Hepatocyte (in vitro differentiated cells): ENCODE results near the gene ARHGAP26. TPM values are rescaled to one million over a fixed set of nuclear protein-coding genes. Genes with fewer than 3 reads are reported as not detected.

Experiments used
- DNase-seq: peaks from one replicate; pipeline ENCODE4 v3.0.0-alpha.2; 2016; ENCODE audit warnings: low spot score
- H2AFZ ChIP-seq: fragments of 200-600 bp; sonication (generic); 2 replicates; pipeline ENCODE4 v1.6.0; 2016; ENCODE audit warnings: antibody characterized with exemption, mild to moderate bottlenecking
- H3K27ac ChIP-seq: fragments of 200-600 bp; sonication (generic); 2 replicates; pipeline ENCODE4 v1.5.1; 2016; ENCODE audit warnings: mild to moderate bottlenecking
- H3K27me3 ChIP-seq: fragments of 200-600 bp; sonication (generic); 2 replicates; pipeline ENCODE4 v1.6.1; 2016
- H3K36me3 ChIP-seq: fragments of 200-600 bp; sonication (generic); replicated peaks from 2 replicates; pipeline ENCODE4 v1.5.1; 2016; ENCODE audit warnings: low read depth; ENCODE audit not compliant: insufficient read depth
- H3K4me1 ChIP-seq: fragments of 200-600 bp; sonication (generic); 2 replicates; pipeline ENCODE4 v1.5.1; 2016; ENCODE audit warnings: mild to moderate bottlenecking, moderate library complexity; ENCODE audit not compliant: insufficient read depth
- H3K4me2 ChIP-seq: fragments of 200-600 bp; sonication (generic); 2 replicates; pipeline ENCODE4 v1.6.0; 2016
- H3K4me3 ChIP-seq: fragments of 200-600 bp; sonication (generic); 2 replicates; pipeline ENCODE4 v1.5.1; 2016; ENCODE audit warnings: mild to moderate bottlenecking
- H3K79me2 ChIP-seq: fragments of 200-600 bp; sonication (generic); 2 replicates; pipeline ENCODE4 v1.6.0; 2017; ENCODE audit warnings: mild to moderate bottlenecking
- H3K9me2 ChIP-seq: fragments of 200-600 bp; sonication (generic); replicated peaks from 2 replicates; pipeline ENCODE4 v1.6.0; 2017; ENCODE audit warnings: mild to moderate bottlenecking; ENCODE audit not compliant: insufficient read depth
- H3K9me3 ChIP-seq: fragments of 200-600 bp; sonication (generic); 2 replicates; pipeline ENCODE4 v1.5.1; 2016; ENCODE audit warnings: low read depth, mild to moderate bottlenecking
- H4K20me1 ChIP-seq: fragments of 200-600 bp; sonication (generic); 2 replicates; pipeline ENCODE4 v1.6.0; 2016; ENCODE audit warnings: mild to moderate bottlenecking; ENCODE audit not compliant: insufficient read depth, poor library complexity, severe bottlenecking
- EZH2 ChIP-seq: fragments of 200-600 bp; sonication (generic); IDR thresholded peaks from 2 replicates; pipeline ENCODE4 v1.6.1; 2016; ENCODE audit warnings: antibody characterized with exemption, mild to moderate bottlenecking, borderline replicate concordance
- EZH2phosphoT487 ChIP-seq: fragments of 200-600 bp; sonication (generic); IDR thresholded peaks from one replicate; pipeline ENCODE4 v1.6.1; 2018; ENCODE audit warnings: antibody characterized with exemption, mild to moderate bottlenecking, low read depth, moderate library complexity; ENCODE audit not compliant: unreplicated experiment, severe bottlenecking
- WGBS: methylation state at CpG from one replicate; pipeline ENCODE4 v1.1.6; 2016; ENCODE audit warnings: low lambda C conversion rate; ENCODE audit errors: missing lambda C conversion rate; 5-methylcytosine and 5-hydroxymethylcytosine counted together
- polyA plus RNA-seq: library from polyadenylated mRNA; unstranded; fragments of >200 nt; fragmentation: Nextera tagmentation; extraction: Ambion mirVana; gene quantifications from 2 replicates; pipeline ENCODE4 v1.2.1, GENCODE V29; 2016
- total RNA-seq: library from RNA; depleted of rRNA; stranded (reverse); fragments of >200 nt; gene quantifications from 2 replicates; pipeline ENCODE4 v1.2.3, GENCODE V29; 2014
- TF ChIP-seq, protein P1 (sequence below): fragments of 200-600 bp; sonication (generic); IDR thresholded peaks from 2 replicates; pipeline ENCODE4 v1.5.1; 2016; ENCODE audit warnings: antibody characterized with exemption, mild to moderate bottlenecking; ENCODE audit not compliant: poor library complexity

The ARHGAP26 gene
- total and polyA plus RNA-seq, 2 experiments from 2014 or later, result 16.5 to 19.8 TPM

DNA sequence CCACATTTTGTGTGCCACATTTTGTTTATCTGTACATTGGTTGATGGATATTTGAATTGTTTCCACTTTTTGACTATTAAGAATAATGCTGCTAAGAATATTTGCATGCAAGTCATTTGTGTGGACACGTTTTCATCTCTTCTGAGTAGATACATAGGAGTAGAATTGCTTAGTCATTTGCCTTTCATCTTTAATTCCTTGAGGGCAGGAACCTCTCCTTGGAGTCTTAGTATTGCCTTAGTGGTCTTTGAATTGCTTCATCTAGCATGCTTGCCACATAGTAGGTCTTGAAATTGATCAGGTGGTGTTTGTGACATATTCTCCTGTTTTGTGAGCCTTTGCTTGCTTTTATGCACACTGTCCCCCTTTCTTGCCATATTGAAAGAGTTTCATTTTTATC, 504.8 kb downstream of the ARHGAP26 start:
- no peaks in the 10 kb centered on the region for H3K9me3 ChIP-seq
- H4K20me1 ChIP-seq, result no peaks in the 10 kb centered on the region
- DNase-seq, result no peak
- no peaks in the 10 kb centered on the region for H3K36me3 ChIP-seq
- H3K4me3 ChIP-seq, result no peak overlapping the region
- H3K4me1 ChIP-seq, result no peaks in the 10 kb centered on the region
- H3K4me2 ChIP-seq, result no peak overlapping the region
- H3K79me2 ChIP-seq, result no peaks in the 10 kb centered on the region
- H2AFZ ChIP-seq, result no peak overlapping the region
- no peaks in the 10 kb centered on the region for H3K27me3 ChIP-seq
- no peak overlapping the region for H3K27ac ChIP-seq
- TF ChIP-seq, protein P1, sequence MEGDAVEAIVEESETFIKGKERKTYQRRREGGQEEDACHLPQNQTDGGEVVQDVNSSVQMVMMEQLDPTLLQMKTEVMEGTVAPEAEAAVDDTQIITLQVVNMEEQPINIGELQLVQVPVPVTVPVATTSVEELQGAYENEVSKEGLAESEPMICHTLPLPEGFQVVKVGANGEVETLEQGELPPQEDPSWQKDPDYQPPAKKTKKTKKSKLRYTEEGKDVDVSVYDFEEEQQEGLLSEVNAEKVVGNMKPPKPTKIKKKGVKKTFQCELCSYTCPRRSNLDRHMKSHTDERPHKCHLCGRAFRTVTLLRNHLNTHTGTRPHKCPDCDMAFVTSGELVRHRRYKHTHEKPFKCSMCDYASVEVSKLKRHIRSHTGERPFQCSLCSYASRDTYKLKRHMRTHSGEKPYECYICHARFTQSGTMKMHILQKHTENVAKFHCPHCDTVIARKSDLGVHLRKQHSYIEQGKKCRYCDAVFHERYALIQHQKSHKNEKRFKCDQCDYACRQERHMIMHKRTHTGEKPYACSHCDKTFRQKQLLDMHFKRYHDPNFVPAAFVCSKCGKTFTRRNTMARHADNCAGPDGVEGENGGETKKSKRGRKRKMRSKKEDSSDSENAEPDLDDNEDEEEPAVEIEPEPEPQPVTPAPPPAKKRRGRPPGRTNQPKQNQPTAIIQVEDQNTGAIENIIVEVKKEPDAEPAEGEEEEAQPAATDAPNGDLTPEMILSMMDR, result no peak
- TF ChIP-seq EZH2phosphoT487 (no peak), EZH2 (no peak)
- no peaks in the 10 kb centered on the region for H3K9me2 ChIP-seq
- WGBS, result 87% methylated on average over 1 of the region's 1 CpG

DNA sequence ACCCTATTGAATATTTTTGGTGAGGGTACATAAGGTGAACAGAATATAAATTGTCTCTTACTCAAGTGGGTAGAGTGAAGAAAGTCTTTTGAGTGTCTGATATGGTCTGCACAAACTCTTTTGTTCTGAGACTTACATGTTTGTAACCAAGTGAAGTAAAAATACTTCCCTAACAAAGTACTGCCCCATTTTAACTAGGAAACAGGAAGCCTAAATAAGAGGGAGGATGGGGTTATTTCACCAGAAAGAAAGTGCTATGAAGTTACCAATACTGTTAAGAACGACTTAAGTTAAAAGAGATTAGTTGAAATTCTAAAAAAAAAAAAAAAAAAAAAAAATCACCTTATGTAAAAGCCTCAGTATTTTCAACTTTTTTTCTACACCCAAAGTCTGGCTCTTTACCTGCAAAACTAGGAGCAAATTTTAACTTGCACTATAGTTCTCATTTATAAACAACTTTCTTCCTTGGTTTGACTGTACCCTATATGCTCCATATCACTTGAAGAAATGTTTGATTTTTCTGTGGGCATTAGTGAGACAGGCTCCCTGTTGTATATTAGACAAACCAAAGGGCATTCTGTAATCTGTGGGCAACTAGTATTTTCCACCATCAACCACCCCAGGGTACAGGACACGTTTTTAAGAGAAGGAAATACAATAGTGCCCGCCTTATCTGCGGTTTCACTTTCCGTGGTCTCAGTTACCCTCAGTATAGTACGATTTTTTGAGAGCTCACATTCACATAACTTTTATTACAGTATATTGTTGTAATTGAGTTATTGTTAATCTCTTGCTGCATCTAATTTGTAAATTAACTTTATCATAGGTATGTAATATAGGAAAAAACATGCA, 505.6 kb downstream of the ARHGAP26 start:
- Histone ChIP-seq H3K79me2 (no peaks in the 10 kb centered on the region), H3K9me3 (no peaks in the 10 kb centered on the region), H3K9me2 (no peaks in the 10 kb centered on the region), H3K4me3 (no peak overlapping the region), H3K4me1 (no peaks in the 10 kb centered on the region), H3K4me2 (no peak overlapping the region), H3K36me3 (no peaks in the 10 kb centered on the region), H3K27me3 (no peaks in the 10 kb centered on the region), H4K20me1 (no peaks in the 10 kb centered on the region), H3K27ac (no peak overlapping the region), H2AFZ (no peak overlapping the region)
- DNase-seq, result no peak
- 95% methylated on average over 6 of the region's 6 CpGs for WGBS
- TF ChIP-seq, protein P1, result no peak
- TF ChIP-seq EZH2 (no peak), EZH2phosphoT487 (no peak)

GRCh38 chr5:143277536-143277935, 507.4 kb downstream of the ARHGAP26 start:
- TF ChIP-seq EZH2 (no peak), EZH2phosphoT487 (no peak)
- TF ChIP-seq, protein P1, result no peak
- no peak overlapping the region for H3K4me3 ChIP-seq
- no peaks in the 10 kb centered on the region for H3K9me3 ChIP-seq
- no peaks in the 10 kb centered on the region for H4K20me1 ChIP-seq
- no peak overlapping the region for H3K4me2 ChIP-seq
- H3K9me2 ChIP-seq, result no peaks in the 10 kb centered on the region
- no peak for DNase-seq
- no peaks in the 10 kb centered on the region for H3K27me3 ChIP-seq
- H3K27ac ChIP-seq, result no peak overlapping the region
- 96% methylated on average over 2 of the region's 2 CpGs for WGBS
- H3K79me2 ChIP-seq, result no peaks in the 10 kb centered on the region
- H3K4me1 ChIP-seq, result no peaks in the 10 kb centered on the region
- no peak overlapping the region for H2AFZ ChIP-seq
- H3K36me3 ChIP-seq, result no peaks in the 10 kb centered on the region

Other genes starting within 250 kb of the ARHGAP26 start
- gene FGF1, start 84.3 kb upstream of the ARHGAP26 start, total RNA-seq, result 0.08 and 0.23 TPM in 2 replicates
- gene FGF1, start 84.3 kb upstream of the ARHGAP26 start, polyA plus RNA-seq, result 0.27 TPM in 1 of 2 replicates, not detected in the other